H9 (cell line): Measurements from ENCODE around the gene CSNK1A1. TPM values are rescaled to one million over a fixed set of nuclear protein-coding genes. Genes with fewer than 3 reads are reported as not detected.

ENCODE experiments used
- DNase-seq: peaks from one replicate; pipeline ENCODE4 v3.0.0-alpha.2; 2017
- H2AFZ ChIP-seq: one replicate; pipeline ENCODE4 v1.6.1; 2013; ENCODE audit warnings: mild to moderate bottlenecking, low read length, control low read depth, moderate library complexity
- H2AK5ac ChIP-seq: 2 replicates; pipeline ENCODE4 v1.6.1; 2013; ENCODE audit warnings: low read length, control low read depth, mixed read lengths; ENCODE audit not compliant: insufficient read length
- H2BK120ac ChIP-seq: one replicate; pipeline ENCODE4 v1.6.1; 2013; ENCODE audit warnings: low read depth, mild to moderate bottlenecking, low read length, control low read depth, inconsistent platforms; ENCODE audit not compliant: poor library complexity, severe bottlenecking
- H2BK12ac ChIP-seq: 2 replicates; pipeline ENCODE4 v1.6.1; 2013; ENCODE audit warnings: low read length, control low read depth, mixed read lengths, low read depth; ENCODE audit not compliant: insufficient read length
- H2BK15ac ChIP-seq: 2 replicates; pipeline ENCODE4 v1.6.1; 2013; ENCODE audit warnings: low read depth, low read length, control low read depth
- H2BK20ac ChIP-seq: one replicate; pipeline ENCODE4 v1.6.1; 2013; ENCODE audit warnings: low read depth, mild to moderate bottlenecking, low read length, control low read depth, inconsistent platforms; ENCODE audit not compliant: poor library complexity, severe bottlenecking
- H2BK5ac ChIP-seq: 2 replicates; pipeline ENCODE4 v1.6.1; 2013; ENCODE audit warnings: low read length, control low read depth, mixed read lengths; ENCODE audit not compliant: insufficient read length
- H3K14ac ChIP-seq: 2 replicates; pipeline ENCODE4 v1.6.1; 2013; ENCODE audit warnings: low read length, control low read depth; ENCODE audit not compliant: insufficient read depth
- H3K18ac ChIP-seq: 2 replicates; pipeline ENCODE4 v1.6.1; 2013; ENCODE audit warnings: low read depth, mild to moderate bottlenecking, mixed read lengths, low read length, control low read depth; ENCODE audit not compliant: insufficient read length
- H3K23ac ChIP-seq: 2 replicates; pipeline ENCODE4 v1.6.1; 2013; ENCODE audit warnings: low read length, control low read depth, mixed read lengths, low read depth; ENCODE audit not compliant: insufficient read length
- H3K23me2 ChIP-seq: 2 replicates; pipeline ENCODE4 v1.6.1; 2013; ENCODE audit warnings: low read depth, mild to moderate bottlenecking, mixed read lengths, low read length, control low read depth; ENCODE audit not compliant: insufficient read length, poor library complexity, severe bottlenecking
- H3K27ac ChIP-seq: 2 replicates; pipeline ENCODE4 v1.5.1; 2013; ENCODE audit warnings: low read length, control low read depth, mixed read lengths, low read depth; ENCODE audit not compliant: insufficient read length
- H3K27me3 ChIP-seq: 2 replicates; pipeline ENCODE4 v1.6.1; 2013; ENCODE audit warnings: low read length, control low read depth, inconsistent platforms; ENCODE audit not compliant: insufficient read depth
- H3K4ac ChIP-seq: 2 replicates; pipeline ENCODE4 v1.6.1; 2013; ENCODE audit warnings: low read depth, mild to moderate bottlenecking, control low read depth, inconsistent platforms, low read length, moderate library complexity
- H3K4me1 ChIP-seq: 2 replicates; pipeline ENCODE4 v1.6.1; 2013; ENCODE audit warnings: low read length, control low read depth, inconsistent platforms; ENCODE audit not compliant: insufficient read depth
- H3K4me2 ChIP-seq: 2 replicates; pipeline ENCODE4 v1.6.1; 2013; ENCODE audit warnings: low read length, control low read depth, mixed read lengths; ENCODE audit not compliant: insufficient read length, insufficient read depth
- H3K56ac ChIP-seq: 2 replicates; pipeline ENCODE4 v1.6.1; 2013; ENCODE audit warnings: low read depth, mild to moderate bottlenecking, mixed read lengths, low read length, control low read depth; ENCODE audit not compliant: insufficient read length
- H3K79me1 ChIP-seq: 2 replicates; pipeline ENCODE4 v1.6.1; 2013; ENCODE audit warnings: low read depth, mild to moderate bottlenecking, moderate library complexity, low read length, control low read depth, inconsistent platforms; ENCODE audit not compliant: insufficient read depth, poor library complexity, severe bottlenecking
- H3K79me2 ChIP-seq: 2 replicates; pipeline ENCODE4 v1.6.1; 2013; ENCODE audit warnings: low read length, control low read depth, inconsistent platforms; ENCODE audit not compliant: insufficient read depth
- H3K9ac ChIP-seq: 2 replicates; pipeline ENCODE4 v1.6.1; 2013; ENCODE audit warnings: low read length, control low read depth, mixed read lengths; ENCODE audit not compliant: insufficient read length; ENCODE audit errors: extremely low read depth
- H3K9me3 ChIP-seq: one replicate; pipeline ENCODE4 v1.6.1; 2013; ENCODE audit warnings: low read depth, low read length, inconsistent platforms; ENCODE audit not compliant: control insufficient read depth
- H3T11ph ChIP-seq: one replicate; pipeline ENCODE4 v1.6.1; 2013; ENCODE audit warnings: mild to moderate bottlenecking, low read length, control low read depth, inconsistent platforms
- H4K20me1 ChIP-seq: one replicate; pipeline ENCODE4 v1.6.1; 2013; ENCODE audit not compliant: control insufficient read depth, insufficient read length, insufficient read depth
- H4K5ac ChIP-seq: 2 replicates; pipeline ENCODE4 v1.6.1; 2013; ENCODE audit warnings: low read depth, mild to moderate bottlenecking, mixed read lengths, low read length, control low read depth; ENCODE audit not compliant: insufficient read length
- H4K8ac ChIP-seq: replicated peaks from 2 replicates; pipeline ENCODE4 v1.6.1; 2013; ENCODE audit warnings: low read length, control low read depth, mixed read lengths, low read depth; ENCODE audit not compliant: insufficient read length
- H4K91ac ChIP-seq: 2 replicates; pipeline ENCODE4 v1.6.1; 2013; ENCODE audit warnings: low read depth, mild to moderate bottlenecking, moderate library complexity, mixed read lengths, low read length, control low read depth; ENCODE audit not compliant: insufficient read length
- H3K27ac Mint-ChIP-seq, 3 experiments: 2 replicates in 2 of 3; 3 replicates in 1 of 3; pipeline ENCODE4 v1.8.0; 2020 to 2021; ENCODE audit warnings: mixed read lengths in 3 of 3, mild to moderate bottlenecking in 1 of 3, moderate library complexity in 1 of 3
- H3K27me3 Mint-ChIP-seq: 2 replicates; pipeline ENCODE4 v1.8.0; 2021; ENCODE audit warnings: low read depth, mild to moderate bottlenecking, moderate library complexity, mixed read lengths
- H3K36me3 Mint-ChIP-seq, 3 experiments: 2 replicates in 2 of 3; 3 replicates in 1 of 3; pipeline ENCODE4 v1.8.0; 2020 to 2021; ENCODE audit warnings: low read depth in 3 of 3, mixed read lengths in 3 of 3; ENCODE audit not compliant: insufficient read depth in 1 of 3
- H3K4me1 Mint-ChIP-seq, 2 experiments: 2 replicates each; pipeline ENCODE4 v1.8.0; 2020; ENCODE audit warnings: mixed read lengths in 2 of 2
- H3K4me3 Mint-ChIP-seq, 2 experiments: 2 replicates in 1 of 2; 3 replicates in 1 of 2; pipeline ENCODE4 v1.8.0; 2020 to 2021; ENCODE audit warnings: mild to moderate bottlenecking in 2 of 2, mixed read lengths in 2 of 2, moderate library complexity in 1 of 2
- H3K9me3 Mint-ChIP-seq, 2 experiments: 2 replicates in 1 of 2; 3 replicates in 1 of 2; pipeline ENCODE4 v1.8.0; 2020; ENCODE audit warnings: mild to moderate bottlenecking in 2 of 2, mixed read lengths in 2 of 2, moderate library complexity in 1 of 2
- CTCF ChIP-seq: fragments of 200-600 bp; sonication (generic); conservative IDR thresholded peaks from 3 replicates; pipeline ENCODE4 v1.8.0; 2021; ENCODE audit warnings: antibody characterized with exemption, mild to moderate bottlenecking
- WGBS: extraction: QIAGEN DNeasy Blood & Tissue Kit; methylation state at CpG from one replicate; pipeline ENCODE4 v1.1.7; 2013; ENCODE audit warnings: missing lambda C conversion rate, low lambda C conversion rate, mixed read lengths; ENCODE audit not compliant: insufficient read length; ENCODE audit errors: extremely low coverage; 5-methylcytosine and 5-hydroxymethylcytosine counted together
- total RNA-seq: library from RNA; stranded (reverse); gene quantifications from 2 replicates; pipeline ENCODE4 v1.2.1, GENCODE V29; 2021

The CSNK1A1 gene
- total RNA-seq, 1 experiment from 2014 or later = 310 TPM

GRCh38 chr5:149448831-149449714, 102.2 kb downstream of the CSNK1A1 start:
- Histone ChIP-seq H4K5ac (no peak overlapping the region), H2AK5ac (no peak overlapping the region), H2BK15ac (no peak overlapping the region), H4K91ac (no peak overlapping the region), H3K4ac (no peak overlapping the region), H4K8ac (no peak overlapping the region), H3K4me1 (peaks cover 6% of the 10 kb centered on the region), H3K23me2 (no peaks in the 10 kb centered on the region), H2BK120ac (no peak overlapping the region), H3K27ac (no peak overlapping the region), H3K9ac (no peak overlapping the region), H2BK12ac (no peak overlapping the region), H3K18ac (no peak overlapping the region), H3K27me3 (no peaks in the 10 kb centered on the region), H3T11ph (no peak overlapping the region), H3K56ac (no peak overlapping the region), H3K4me2 (no peak overlapping the region), H3K9me3 (no peaks in the 10 kb centered on the region), H2AFZ (no peak overlapping the region), H3K23ac (no peak overlapping the region), H2BK20ac (no peak overlapping the region), H3K79me2 (no peaks in the 10 kb centered on the region), H3K79me1 (no peaks in the 10 kb centered on the region), H3K14ac (no peak overlapping the region), H4K20me1 (no peaks in the 10 kb centered on the region), H2BK5ac (no peak overlapping the region)
- H3K4me3 Mint-ChIP-seq = no peak overlapping the region
- peaks cover 2% of the 10 kb centered on the region; the same call in 1 of the 2 replicates for H3K27me3 Mint-ChIP-seq
- WGBS = no CpG with 5 or more reads among the region's 7 CpGs
- DNase-seq = no peak
- H3K9me3 Mint-ChIP-seq = peaks cover 2 to 3% of the 10 kb centered on the region in 2 experiments; a peak in 2 of 5 replicates
- H3K4me1 Mint-ChIP-seq = peaks cover 35 to 37% of the 10 kb centered on the region in 2 experiments
- peak; percentile 70 for TF ChIP-seq CTCF
- H3K27ac Mint-ChIP-seq = peak overlapping the region in 2 of 3 experiments; percentile 25 to 45; a peak in 2 of 7 replicates
- peaks cover 0 to 2% (median 2%) of the 10 kb centered on the region in 3 experiments; a peak in 2 of 7 replicates for H3K36me3 Mint-ChIP-seq
